Mesothelial cell of epicardium (in vitro differentiated cells): ENCODE data around the gene SOBP. TPM values are rescaled to one million over a fixed set of nuclear protein-coding genes. Genes with fewer than 3 reads are reported as not detected.

ENCODE experiments used
- DNase-seq, 2 experiments: peaks; one replicate each; pipeline ENCODE4 v3.0.0; 2021; ENCODE audit warnings: low spot score in 2 of 2; ENCODE audit not compliant: unreplicated experiment in 2 of 2
- H3K27ac Mint-ChIP-seq: 2 replicates; pipeline ENCODE4 v1.8.0; 2021; ENCODE audit warnings: mixed read lengths
- H3K27me3 Mint-ChIP-seq: 2 replicates; pipeline ENCODE4 v1.8.0; 2021; ENCODE audit warnings: low read depth, mixed read lengths
- H3K36me3 Mint-ChIP-seq: 2 replicates; pipeline ENCODE4 v1.8.0; 2021; ENCODE audit warnings: mixed read lengths
- H3K4me1 Mint-ChIP-seq: 2 replicates; pipeline ENCODE4 v1.8.0; 2021; ENCODE audit warnings: mixed read lengths
- H3K4me3 Mint-ChIP-seq: 2 replicates; pipeline ENCODE4 v1.8.0; 2021; ENCODE audit warnings: mild to moderate bottlenecking, moderate library complexity, mixed read lengths
- H3K9me3 Mint-ChIP-seq: 2 replicates; pipeline ENCODE4 v1.8.0; 2021; ENCODE audit warnings: mixed read lengths
- CTCF ChIP-seq: fragments of 200-600 bp; sonication (generic); IDR thresholded peaks from one replicate; pipeline ENCODE4 v1.5.0; 2021; ENCODE audit warnings: antibody characterized with exemption; ENCODE audit not compliant: unreplicated experiment
- total RNA-seq: library from RNA; stranded (reverse); gene quantifications from 3 replicates; pipeline ENCODE4 v1.2.1, GENCODE V29; 2021

SOBP gene
- total RNA-seq, 1 donor from 2014 or later = 7.6 TPM

- H3K4me1 Mint-ChIP-seq = peaks cover 47% of the 10 kb centered on the region
- H3K27ac Mint-ChIP-seq = no peak overlapping the region
Observed at GRCh38 chr6:107598091-107598490, 108.2 kb downstream of the SOBP start.

GRCh38 chr6:107599043-107599442, 109.1 kb downstream of the SOBP start:
- Mint-ChIP-seq H3K27ac (no peak overlapping the region), H3K4me3 (no peak overlapping the region), H3K36me3 (no peaks in the 10 kb centered on the region), H3K27me3 (no peaks in the 10 kb centered on the region), H3K9me3 (no peaks in the 10 kb centered on the region), H3K4me1 (peaks cover 55% of the 10 kb centered on the region)
- no peak for TF ChIP-seq CTCF
- no peak for DNase-seq

More at GRCh38 chr6:107598091-107598490, 108.2 kb downstream of the SOBP start:
- H3K36me3 Mint-ChIP-seq = no peaks in the 10 kb centered on the region
- no peaks in the 10 kb centered on the region for H3K9me3 Mint-ChIP-seq
- no peak for TF ChIP-seq CTCF
- no peak overlapping the region for H3K4me3 Mint-ChIP-seq
- H3K27me3 Mint-ChIP-seq = no peaks in the 10 kb centered on the region
- no peak for DNase-seq

- no peak for DNase-seq
- Mint-ChIP-seq H3K9me3 (no peaks in the 10 kb centered on the region), H3K4me1 (peaks cover 58% of the 10 kb centered on the region), H3K27me3 (no peaks in the 10 kb centered on the region), H3K36me3 (no peaks in the 10 kb centered on the region), H3K27ac (peak overlapping the region; percentile 72), H3K4me3 (no peak overlapping the region)
- no peak for TF ChIP-seq CTCF
Observed at GRCh38 chr6:107600121-107600520, 110.2 kb downstream of the SOBP start.

GRCh38 chr6:107600936-107601335, 111.0 kb downstream of the SOBP start:
- Mint-ChIP-seq H3K4me3 (no peak overlapping the region), H3K9me3 (no peaks in the 10 kb centered on the region), H3K4me1 (peaks cover 55% of the 10 kb centered on the region), H3K27me3 (no peaks in the 10 kb centered on the region), H3K36me3 (no peaks in the 10 kb centered on the region), H3K27ac (peak overlapping the region; percentile 91)
- TF ChIP-seq CTCF = no peak
- DNase-seq = no peak

- Mint-ChIP-seq H3K9me3 (no peaks in the 10 kb centered on the region), H3K27me3 (no peaks in the 10 kb centered on the region), H3K4me3 (no peak overlapping the region), H3K4me1 (peaks cover 51% of the 10 kb centered on the region), H3K36me3 (no peaks in the 10 kb centered on the region), H3K27ac (peak overlapping the region; percentile 91)
- no peak for DNase-seq
- no peak for TF ChIP-seq CTCF
Observed at GRCh38 chr6:107601406-107601805, 111.5 kb downstream of the SOBP start.
